ENCODE data around the gene PIP4K2C. TPM values are rescaled to one million over a fixed set of nuclear protein-coding genes. Genes with fewer than 3 reads are reported as not detected.
"Not testable (repeated sequence)": the region's sequence is repeated elsewhere in the genome, so short reads cannot be mapped to it uniquely, and the experiment has no call there.

PIP4K2C gene
- total RNA-seq, 1 donor from 2014 or later: 17.3 TPM

DNA sequence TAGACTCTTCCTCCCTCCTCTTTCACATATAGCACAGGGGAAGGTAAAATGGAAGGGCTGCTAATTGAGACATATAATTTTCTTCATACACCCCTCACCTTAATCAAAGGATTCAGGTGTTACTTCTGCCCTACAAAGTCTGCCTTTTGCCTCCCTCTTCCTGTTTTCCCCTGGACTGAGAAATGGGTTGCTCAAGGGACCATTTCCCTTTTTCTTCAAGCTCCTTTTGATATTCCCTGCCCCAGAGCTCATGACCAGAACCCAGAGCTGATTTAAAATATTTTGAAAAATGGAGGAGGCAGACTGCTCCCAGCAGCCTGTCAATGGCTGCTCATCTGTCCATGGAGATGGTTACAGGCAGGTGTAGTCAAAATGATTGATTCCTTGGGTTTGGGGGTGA is 6.3 kb upstream of the PIP4K2C start:
- H3K27ac Mint-ChIP-seq (ENCODE audit: unreplicated experiment): no peak overlapping the region
- TF ChIP-seq, protein P1, sequence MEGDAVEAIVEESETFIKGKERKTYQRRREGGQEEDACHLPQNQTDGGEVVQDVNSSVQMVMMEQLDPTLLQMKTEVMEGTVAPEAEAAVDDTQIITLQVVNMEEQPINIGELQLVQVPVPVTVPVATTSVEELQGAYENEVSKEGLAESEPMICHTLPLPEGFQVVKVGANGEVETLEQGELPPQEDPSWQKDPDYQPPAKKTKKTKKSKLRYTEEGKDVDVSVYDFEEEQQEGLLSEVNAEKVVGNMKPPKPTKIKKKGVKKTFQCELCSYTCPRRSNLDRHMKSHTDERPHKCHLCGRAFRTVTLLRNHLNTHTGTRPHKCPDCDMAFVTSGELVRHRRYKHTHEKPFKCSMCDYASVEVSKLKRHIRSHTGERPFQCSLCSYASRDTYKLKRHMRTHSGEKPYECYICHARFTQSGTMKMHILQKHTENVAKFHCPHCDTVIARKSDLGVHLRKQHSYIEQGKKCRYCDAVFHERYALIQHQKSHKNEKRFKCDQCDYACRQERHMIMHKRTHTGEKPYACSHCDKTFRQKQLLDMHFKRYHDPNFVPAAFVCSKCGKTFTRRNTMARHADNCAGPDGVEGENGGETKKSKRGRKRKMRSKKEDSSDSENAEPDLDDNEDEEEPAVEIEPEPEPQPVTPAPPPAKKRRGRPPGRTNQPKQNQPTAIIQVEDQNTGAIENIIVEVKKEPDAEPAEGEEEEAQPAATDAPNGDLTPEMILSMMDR (conservative IDR thresholded peaks at IDR 0.05): no peak
- no peak overlapping the region for H3K4me3 Mint-ChIP-seq
- no peaks in the 10 kb centered on the region for H3K9me3 Mint-ChIP-seq
- no peak for DNase-seq (ENCODE audit: low read depth, low spot score)
- H3K27me3 Mint-ChIP-seq (ENCODE audit: low read depth): peaks cover 10% of the 10 kb centered on the region
- no peaks in the 10 kb centered on the region for H3K36me3 Mint-ChIP-seq (ENCODE audit: low read depth)
- no peaks in the 10 kb centered on the region for H3K4me1 Mint-ChIP-seq

DNA sequence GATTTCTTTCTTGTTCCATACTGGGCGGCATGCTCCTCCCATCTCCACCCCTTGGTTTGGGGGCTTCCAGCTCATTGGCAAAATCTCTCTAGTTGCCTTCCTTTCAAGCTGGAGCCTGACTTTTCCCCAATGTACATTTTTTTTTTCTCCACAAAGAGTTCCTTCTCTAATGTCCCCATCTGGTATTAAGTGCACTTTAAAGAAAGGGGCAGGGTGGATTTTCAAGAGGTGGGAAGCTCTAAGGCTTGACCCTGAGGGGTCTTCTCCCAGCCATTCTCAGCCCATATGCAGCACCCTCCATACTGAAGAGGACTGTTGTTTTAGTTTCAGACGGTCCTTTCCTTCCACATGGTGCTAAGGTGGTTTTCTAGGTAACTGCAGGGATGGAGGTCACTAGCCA is 5.8 kb upstream of the PIP4K2C start:
- no peaks in the 10 kb centered on the region for H3K4me1 Mint-ChIP-seq
- no peaks in the 10 kb centered on the region for H3K36me3 Mint-ChIP-seq (ENCODE audit: low read depth)
- H3K27ac Mint-ChIP-seq (ENCODE audit: unreplicated experiment): no peak overlapping the region
- DNase-seq (ENCODE audit: low read depth, low spot score): no peak
- peaks cover 10% of the 10 kb centered on the region for H3K27me3 Mint-ChIP-seq (ENCODE audit: low read depth)
- no peaks in the 10 kb centered on the region for H3K9me3 Mint-ChIP-seq
- TF ChIP-seq, protein P1 (conservative IDR thresholded peaks at IDR 0.05): no peak
- no peak overlapping the region for H3K4me3 Mint-ChIP-seq

DNA sequence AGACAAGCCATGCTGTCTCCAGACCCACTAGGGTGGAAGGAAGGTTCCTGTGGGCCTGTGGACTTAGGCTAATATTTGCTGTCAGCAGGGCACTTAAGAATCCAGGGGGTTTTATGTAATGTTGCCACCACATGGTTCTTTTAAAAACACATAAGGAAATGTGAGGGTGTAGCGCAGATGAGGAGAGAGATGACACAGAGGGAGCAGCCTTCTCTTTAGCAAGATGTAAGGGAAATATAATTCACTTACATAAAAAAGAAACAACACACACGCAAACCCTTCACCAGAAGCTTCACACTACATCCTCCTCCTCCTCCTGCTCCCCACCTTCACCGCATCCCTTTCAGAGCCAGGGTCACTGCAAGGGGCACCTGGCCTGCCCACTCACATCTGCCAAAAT is 4.9 kb upstream of the PIP4K2C start:
- Mint-ChIP-seq H3K27ac (ENCODE audit: unreplicated experiment) (no peak overlapping the region), H3K4me3 (peak overlapping the region; percentile 9)

DNA sequence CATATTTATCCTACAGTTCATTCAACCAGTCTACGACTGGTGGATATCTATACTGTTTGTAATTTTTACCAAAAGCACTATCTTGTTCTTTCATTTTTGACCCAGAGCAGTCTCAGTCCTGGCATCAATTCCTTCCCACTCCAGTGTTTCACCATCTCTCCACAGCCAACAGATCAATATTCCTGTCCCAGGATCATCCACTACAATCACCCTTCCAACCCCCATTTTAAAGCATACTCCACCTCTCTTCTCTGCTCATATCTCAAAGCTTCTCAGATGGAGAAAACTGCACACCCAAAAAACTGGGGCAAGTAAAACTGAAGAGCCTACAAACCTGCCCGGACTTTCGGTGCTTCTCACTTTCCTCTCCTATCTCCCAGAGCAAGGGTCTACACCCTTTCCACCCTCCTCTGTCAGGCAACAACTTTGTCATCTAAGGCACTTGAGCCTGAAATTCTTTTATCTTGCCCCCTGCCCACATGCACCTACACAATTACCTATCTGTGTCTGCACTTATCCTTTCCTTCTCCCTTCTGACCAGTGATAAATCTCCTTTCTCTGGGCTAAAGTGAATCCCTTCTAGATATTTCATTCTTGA is 4.1 kb upstream of the PIP4K2C start:
- peaks cover 20% of the 10 kb centered on the region for H3K27me3 Mint-ChIP-seq (ENCODE audit: low read depth)
- H3K4me3 Mint-ChIP-seq: no peak overlapping the region
- H3K27ac Mint-ChIP-seq (ENCODE audit: unreplicated experiment): no peak overlapping the region
- TF ChIP-seq, protein P1 (conservative IDR thresholded peaks at IDR 0.05): no peak
- DNase-seq (ENCODE audit: low read depth, low spot score): no peak
- no peaks in the 10 kb centered on the region for H3K9me3 Mint-ChIP-seq
- no peaks in the 10 kb centered on the region for H3K36me3 Mint-ChIP-seq (ENCODE audit: low read depth)
- peaks cover 12% of the 10 kb centered on the region for H3K4me1 Mint-ChIP-seq

More for the DNA sequence above, 4.9 kb upstream of the PIP4K2C start:
- Mint-ChIP-seq H3K36me3 (ENCODE audit: low read depth) (no peaks in the 10 kb centered on the region), H3K27me3 (ENCODE audit: low read depth) (peaks cover 14% of the 10 kb centered on the region), H3K4me1 (peaks cover 6% of the 10 kb centered on the region), H3K9me3 (no peaks in the 10 kb centered on the region)
- no peak for DNase-seq (ENCODE audit: low read depth, low spot score)
- TF ChIP-seq, protein P1 (conservative IDR thresholded peaks at IDR 0.05): no peak

DNA sequence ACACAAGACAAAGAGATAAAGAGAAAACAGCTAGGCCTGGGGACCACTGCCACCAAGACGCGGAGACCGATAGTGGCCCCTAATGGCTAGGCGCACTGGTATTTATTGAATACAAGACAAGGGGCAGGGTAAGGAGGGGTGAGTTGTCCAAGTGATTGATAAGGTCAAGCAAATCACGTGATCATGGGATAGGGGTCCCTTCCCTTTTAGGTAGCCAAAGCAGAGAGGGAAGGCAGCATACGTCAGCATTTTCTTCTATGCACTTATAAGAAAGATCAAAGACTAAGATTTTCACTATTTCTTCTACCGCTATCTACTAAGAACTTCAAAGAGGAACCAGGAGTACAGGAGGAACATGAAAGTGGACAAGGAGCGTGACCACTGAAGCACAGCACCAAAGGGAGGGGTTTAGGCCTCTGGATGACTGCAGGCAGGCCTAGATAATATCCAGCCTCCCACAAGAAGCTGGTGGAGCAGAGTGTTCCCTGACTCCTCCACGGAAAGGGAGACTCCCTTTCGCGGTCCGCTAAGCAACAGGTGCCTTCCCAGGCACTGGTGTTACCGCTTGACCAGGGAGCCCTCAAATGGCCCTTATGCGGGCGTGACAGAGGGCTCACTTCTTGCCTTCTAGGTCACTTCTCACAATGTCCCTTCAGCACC is 1.9 kb upstream of the PIP4K2C start:
- not testable (repeated sequence) for H3K9me3 Mint-ChIP-seq; H3K27ac Mint-ChIP-seq (ENCODE audit: unreplicated experiment); H3K36me3 Mint-ChIP-seq (ENCODE audit: low read depth); H3K4me3 Mint-ChIP-seq; DNase-seq (ENCODE audit: low read depth, low spot score)
- H3K27me3 Mint-ChIP-seq (ENCODE audit: low read depth): peaks cover 23% of the 10 kb centered on the region
- peaks cover 18% of the 10 kb centered on the region for H3K4me1 Mint-ChIP-seq

DNA sequence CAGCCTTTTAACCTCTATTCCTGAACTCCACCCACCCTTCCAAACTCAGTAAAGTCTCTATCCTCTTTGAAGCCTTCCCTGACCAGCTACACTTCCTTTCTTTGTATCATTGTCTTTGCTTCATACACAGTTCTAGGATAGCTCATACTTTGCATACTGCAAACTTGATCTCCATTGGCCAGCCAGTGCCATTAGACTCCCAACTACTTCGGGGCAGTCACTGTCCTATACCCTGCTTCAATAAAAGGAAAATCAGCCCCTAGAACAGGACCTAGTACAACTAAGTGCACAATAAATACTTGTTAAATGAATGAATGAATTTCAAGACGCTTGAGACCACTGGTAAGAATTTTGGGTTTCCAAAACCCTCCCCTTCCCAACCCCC is 521 bp upstream of the PIP4K2C start:
- H3K4me3 Mint-ChIP-seq: peak overlapping the region; percentile 93
- H3K36me3 Mint-ChIP-seq (ENCODE audit: low read depth): no peaks in the 10 kb centered on the region
- peaks cover 18% of the 10 kb centered on the region for H3K4me1 Mint-ChIP-seq
- no peak overlapping the region for H3K27ac Mint-ChIP-seq (ENCODE audit: unreplicated experiment)
- DNase-seq (ENCODE audit: low read depth, low spot score): no peak
- H3K9me3 Mint-ChIP-seq: no peaks in the 10 kb centered on the region
- TF ChIP-seq, protein P1 (conservative IDR thresholded peaks at IDR 0.05): no peak
- H3K27me3 Mint-ChIP-seq (ENCODE audit: low read depth): peaks cover 16% of the 10 kb centered on the region

Data from neural crest cell (in vitro differentiated cells).